C4-2B (cell line): Measurements from ENCODE around the gene PRAF2.

ENCODE experiments used
- H3K27ac ChIP-seq: fragments of 450-650 bp; 2 replicates; pipeline ENCODE4 v1.5.1; 2017
- CTCF ChIP-seq: fragments of 450-650 bp; conservative IDR thresholded peaks from 2 replicates; pipeline ENCODE4 v1.5.1; 2017; ENCODE audit warnings: mild to moderate bottlenecking
- ZFX ChIP-seq: fragments of 450-650 bp; IDR thresholded peaks from 2 replicates; pipeline ENCODE4 v1.6.1; 2017

The PRAF2 gene

GRCh38 chrX:49100704-49101628, 27.2 kb upstream of the PRAF2 start:
- peak; percentile 23; the same call in 1 of the 2 replicates for TF ChIP-seq ZFX
- no peak for TF ChIP-seq CTCF
- peak overlapping the region; percentile 84 for H3K27ac ChIP-seq

- H3K27ac ChIP-seq = no peak overlapping the region
- TF ChIP-seq ZFX (no peak), CTCF (no peak)
Measured at GRCh38 chrX:49096419-49096818, 22.6 kb upstream of the PRAF2 start.

DNA sequence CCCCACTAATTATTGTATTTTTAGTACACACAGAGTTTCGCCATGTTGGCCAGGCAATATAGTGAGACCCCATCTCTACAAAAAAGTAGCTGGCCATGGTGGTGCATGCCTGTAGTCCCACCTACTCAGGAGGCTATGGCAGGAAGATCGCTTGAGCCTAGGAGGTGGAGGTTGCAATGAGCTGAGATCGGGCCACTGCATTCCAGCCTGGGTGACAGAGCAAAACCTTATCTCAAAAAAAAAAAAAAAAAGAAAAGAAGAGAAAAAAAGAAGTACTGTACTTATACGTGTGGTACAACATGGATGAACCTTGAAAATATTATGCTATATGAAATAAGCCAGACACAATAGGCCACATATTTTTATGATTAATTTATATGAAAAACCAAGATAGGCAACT, 15.8 kb upstream of the PRAF2 start:
- no peak overlapping the region for H3K27ac ChIP-seq
- TF ChIP-seq CTCF = no peak
- TF ChIP-seq ZFX = no peak

DNA sequence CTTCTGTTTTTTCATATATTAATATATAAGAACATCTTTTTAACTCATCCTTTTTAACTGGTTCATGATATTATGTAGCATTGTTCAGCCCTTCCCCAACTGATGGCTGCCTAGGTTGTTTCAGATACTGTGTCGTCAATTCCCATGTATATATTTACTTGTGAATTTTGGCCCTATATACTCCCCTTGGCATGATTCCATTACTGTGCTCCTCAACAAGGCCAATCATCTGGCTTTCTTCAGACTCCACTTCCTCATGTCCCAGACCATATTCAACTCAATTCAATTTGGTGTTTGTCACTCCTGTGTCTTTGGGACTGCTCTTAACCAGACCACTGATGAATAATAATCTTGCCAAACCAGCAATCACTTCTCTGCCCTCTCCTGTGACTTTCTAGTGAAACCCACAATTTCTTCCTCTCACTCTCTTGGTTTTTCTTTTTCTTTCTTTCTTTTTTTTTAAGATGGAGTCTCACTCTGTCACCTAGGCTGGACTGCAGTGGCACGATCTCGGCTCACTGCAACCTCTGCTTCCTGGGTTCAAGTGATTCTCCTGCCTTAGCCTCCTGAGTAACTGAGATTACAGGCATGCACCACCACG, 8.6 kb upstream of the PRAF2 start:
- TF ChIP-seq ZFX = no peak
- TF ChIP-seq CTCF = no peak
- H3K27ac ChIP-seq = no peak overlapping the region

DNA sequence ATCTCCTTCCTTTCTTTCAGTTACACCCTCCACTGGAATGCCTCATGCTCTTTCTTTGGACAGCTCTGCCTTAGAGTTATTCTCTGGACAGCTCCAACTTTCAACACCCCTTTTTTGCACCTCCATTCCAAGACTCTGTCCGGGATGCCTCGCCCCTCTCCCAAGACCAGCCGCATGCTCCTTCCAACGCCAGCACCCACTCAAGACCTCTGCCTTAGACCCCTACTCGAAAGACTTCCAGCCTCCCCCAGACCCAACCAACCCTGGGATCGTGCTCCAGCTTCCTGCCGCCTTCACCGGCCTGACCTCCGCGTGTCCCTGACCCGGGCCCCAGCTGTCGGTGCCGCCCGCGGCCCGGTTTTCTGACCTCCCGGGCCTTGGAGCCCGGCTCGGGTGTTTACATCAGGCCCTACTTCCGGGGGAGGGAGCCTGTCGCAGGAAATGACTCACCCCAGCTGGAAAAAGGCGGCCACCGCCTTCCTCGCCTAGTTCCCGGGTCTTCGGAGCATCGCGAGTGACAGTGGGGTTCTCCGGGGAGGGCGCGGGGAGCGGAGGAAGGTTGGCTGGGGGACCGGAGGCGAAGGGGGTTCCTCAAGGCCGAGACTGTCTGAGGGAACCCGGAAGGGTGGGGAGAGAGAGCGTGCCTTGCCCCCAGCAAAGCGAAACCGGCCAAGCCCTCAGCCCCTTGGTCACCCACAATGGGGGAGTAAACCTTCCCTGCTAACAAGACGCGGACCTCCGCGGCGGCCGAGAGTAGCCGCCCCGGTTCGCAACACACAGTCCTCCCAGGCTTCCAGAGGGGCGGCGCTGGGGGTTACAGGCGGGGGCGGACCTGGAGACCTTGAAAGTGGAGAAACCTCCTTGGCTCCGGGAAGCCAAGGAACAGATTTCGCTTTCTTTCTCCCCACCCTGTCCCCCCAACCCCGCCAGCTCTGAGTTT, 6.0 kb upstream of the PRAF2 start, which contains the start of gene WDR45:
TSS of gene WDR45 (minus strand) at position 399 of the 940 bp plus-strand sequence. CDS start 1,792 bp downstream, outside the sequence.
- peak; percentile 77 for TF ChIP-seq ZFX
- no peak for TF ChIP-seq CTCF
- peak within 1 kb of the TSS; percentile 73 for H3K27ac ChIP-seq

DNA sequence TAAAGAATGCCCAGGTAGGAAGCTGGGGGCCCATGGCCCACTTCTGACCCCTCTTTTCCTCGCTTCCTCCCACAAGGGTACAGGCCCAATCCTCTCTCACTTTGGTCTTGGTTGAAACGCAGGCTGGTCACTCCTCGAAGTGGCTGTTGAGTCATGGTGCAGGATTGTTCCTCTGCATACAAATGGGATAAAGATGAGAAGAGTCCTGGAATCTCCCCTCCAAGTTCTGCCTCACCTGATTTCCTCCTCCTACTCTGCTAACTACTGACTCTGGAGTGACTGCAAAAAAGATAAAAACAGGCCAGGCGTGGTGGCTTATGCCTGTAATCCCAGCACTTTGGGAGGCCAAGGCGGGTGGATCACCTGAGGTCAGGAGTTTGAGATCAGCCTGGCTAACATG, 4.1 kb upstream of the PRAF2 start:
- TF ChIP-seq ZFX (no peak), CTCF (no peak)
- no peak overlapping the region for H3K27ac ChIP-seq
